ENCODE measurements around the gene S100A8.
"Not testable (repeated sequence)": the region's sequence is repeated elsewhere in the genome, so short reads cannot be mapped to it uniquely, and the experiment has no call there.

Gene S100A8

GRCh38 chr1:153415850-153416570 lies 25.1 kb upstream of the S100A8 start, which contains the start of gene S100A7A:
Gene S100A7A (plus strand): TSS chr1:153416520. CDS start chr1:153418083, 1,563 bp downstream.
- no peak for DNase-seq

- DNase-seq: not testable (repeated sequence)
Measured at GRCh38 chr1:153413961-153414360, 23.1 kb upstream of the S100A8 start.

- DNase-seq: not testable (repeated sequence)
Measured at GRCh38 chr1:153407274-153407673, 16.4 kb upstream of the S100A8 start.

- not testable (repeated sequence) for DNase-seq
Measured at GRCh38 chr1:153405825-153406599, 15.1 kb upstream of the S100A8 start.

- DNase-seq: no peak
Measured at GRCh38 chr1:153404768-153405167, 13.9 kb upstream of the S100A8 start.

GRCh38 chr1:153404086-153404635 lies 13.3 kb upstream of the S100A8 start:
- no peak for DNase-seq

- DNase-seq: no peak
Measured at GRCh38 chr1:153403421-153404085, 12.7 kb upstream of the S100A8 start.

- DNase-seq: no peak
Measured at GRCh38 chr1:153402226-153402625, 11.4 kb upstream of the S100A8 start.

GRCh38 chr1:153401461-153401860 lies 10.6 kb upstream of the S100A8 start:
- no peak for DNase-seq

- DNase-seq: no peak
Measured at GRCh38 chr1:153400244-153400643, 9.4 kb upstream of the S100A8 start.

GRCh38 chr1:153399401-153400055 lies 8.7 kb upstream of the S100A8 start:
- no peak for DNase-seq

GRCh38 chr1:153397924-153398651 lies 7.2 kb upstream of the S100A8 start:
- DNase-seq: no peak

- no peak for DNase-seq
Measured at GRCh38 chr1:153397051-153397923, 6.4 kb upstream of the S100A8 start.

- DNase-seq: no peak
Measured at GRCh38 chr1:153396461-153396860, 5.6 kb upstream of the S100A8 start.

GRCh38 chr1:153395776-153396175 lies 4.9 kb upstream of the S100A8 start:
- no peak for DNase-seq

GRCh38 chr1:153395136-153395685 lies 4.3 kb upstream of the S100A8 start:
- no peak for DNase-seq

GRCh38 chr1:153394391-153394790 lies 3.5 kb upstream of the S100A8 start:
- DNase-seq: no peak

GRCh38 chr1:153393926-153394325 lies 3.1 kb upstream of the S100A8 start:
- DNase-seq: no peak

GRCh38 chr1:153392822-153393221 lies 1.9 kb upstream of the S100A8 start:
- DNase-seq: no peak

- no peak for DNase-seq
Measured at GRCh38 chr1:153392258-153392657, 1.4 kb upstream of the S100A8 start.
